GM19468 (cell line): ENCODE data around the gene FLOT1.

Experiments
- ATAC-seq: cut with Tn5 transposase; IDR thresholded peaks from one replicate; pipeline ENCODE4 v1.9.1; 2021; ENCODE audit warnings: mild to moderate bottlenecking, moderate library complexity, moderate number of reproducible peaks; ENCODE audit not compliant: unreplicated experiment; ENCODE audit errors: extremely low read depth

The FLOT1 gene

GRCh38 chr6:30747902-30748769 lies 5.6 kb upstream of the FLOT1 start:
- no peak for ATAC-seq

- ATAC-seq, result no peak
Measured at GRCh38 chr6:30747300-30747687, 4.8 kb upstream of the FLOT1 start.

DNA sequence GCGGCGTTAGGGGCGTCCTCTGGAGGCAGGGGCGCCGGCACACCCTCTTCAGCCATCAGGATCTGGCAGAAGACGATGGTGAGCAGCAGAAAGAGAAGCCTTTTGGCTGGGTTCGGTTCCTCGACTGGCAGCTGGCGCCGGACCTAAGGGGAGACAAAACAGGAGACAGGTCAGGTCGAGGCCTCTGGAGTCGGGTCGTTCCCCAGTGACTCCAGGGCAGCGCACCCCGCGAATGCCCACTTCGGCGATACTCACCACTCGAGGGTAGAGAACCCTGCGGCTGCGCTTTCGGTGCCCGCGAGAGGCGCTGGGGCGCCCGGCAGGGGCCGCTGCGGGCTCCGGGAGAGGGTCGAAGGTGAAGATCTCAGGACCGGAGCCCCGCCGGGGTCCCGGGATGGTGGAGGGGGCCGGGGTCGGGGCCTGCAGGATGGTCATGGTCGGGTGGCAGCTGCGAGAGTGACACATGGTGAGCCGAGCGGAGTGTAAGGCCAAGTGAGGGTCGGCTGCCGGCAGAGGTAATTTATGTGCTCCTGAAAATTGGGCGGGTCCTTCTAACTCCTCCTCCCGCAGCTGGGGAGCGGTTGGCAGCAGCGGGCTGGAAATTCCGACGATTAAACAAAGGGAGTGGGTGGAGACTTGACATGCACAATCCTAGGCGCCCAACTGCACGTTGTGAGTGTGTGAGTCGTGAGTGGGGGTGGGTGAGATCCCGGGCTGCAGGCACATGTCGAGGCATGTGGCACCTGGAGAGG lies 1.7 kb upstream of the FLOT1 start, which contains the start of gene IER3:
Gene IER3 (minus strand): TSS at position 494 of the 752 bp plus-strand sequence. CDS start 29 bp downstream, at position 465.
- no peak for ATAC-seq

GRCh38 chr6:30743099-30744053 lies 889 bp upstream of the FLOT1 start:
- ATAC-seq, result no peak

- no peak for ATAC-seq
Measured at GRCh38 chr6:30741789-30742315, 635 bp downstream of the FLOT1 start.

DNA sequence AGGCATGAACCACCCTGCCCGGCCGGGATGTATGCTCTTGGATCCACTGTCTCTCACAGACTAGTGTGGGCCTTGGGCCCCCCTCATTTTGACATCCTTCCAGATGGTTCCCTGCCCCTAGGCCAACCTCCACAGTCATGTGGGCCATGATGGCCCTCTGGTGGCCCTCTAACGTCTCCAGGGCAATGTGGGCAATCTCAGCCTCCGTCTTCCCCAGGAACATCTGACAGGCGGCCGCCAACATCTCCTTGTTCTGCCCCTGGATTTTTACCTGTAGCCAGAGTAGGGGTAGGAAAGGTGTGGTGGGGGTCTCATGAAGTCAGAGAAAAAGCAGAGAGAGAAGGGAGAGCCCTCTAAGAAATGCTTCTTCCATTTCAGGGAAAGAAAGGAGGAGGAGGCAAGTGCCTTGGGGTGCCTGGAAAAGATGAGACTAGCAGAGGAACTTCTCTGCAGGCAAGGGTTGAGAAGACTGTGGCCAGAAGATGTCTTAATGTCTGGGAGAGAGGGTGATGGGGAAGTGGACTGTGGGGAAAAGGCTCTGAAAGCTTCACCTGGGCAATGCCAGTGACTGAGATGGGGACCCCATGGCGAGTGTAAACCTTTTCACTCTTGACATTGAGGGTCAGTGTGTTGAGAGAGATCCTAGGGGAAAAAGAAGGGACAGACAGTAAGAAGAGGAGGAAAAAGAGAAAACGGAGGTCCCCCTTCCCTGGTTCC lies 1.3 kb downstream of the FLOT1 start:
- no peak for ATAC-seq

DNA sequence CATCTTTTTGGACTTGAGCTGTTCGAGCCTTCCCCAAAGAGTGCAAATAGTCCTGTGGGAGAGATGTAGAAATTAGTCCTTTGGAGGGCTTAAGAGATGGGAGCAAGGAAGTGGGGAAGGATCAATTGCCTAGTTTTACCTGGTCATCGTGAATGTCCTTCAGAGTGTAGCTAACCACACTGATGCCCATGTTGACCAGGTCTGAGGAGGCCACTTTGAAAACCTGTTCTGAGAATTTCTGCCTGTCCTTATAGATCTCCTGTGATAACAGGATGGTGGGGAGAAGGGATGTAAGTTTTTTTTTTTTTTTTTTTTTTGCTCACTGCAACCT lies 2.0 kb downstream of the FLOT1 start:
- no peak for ATAC-seq

DNA sequence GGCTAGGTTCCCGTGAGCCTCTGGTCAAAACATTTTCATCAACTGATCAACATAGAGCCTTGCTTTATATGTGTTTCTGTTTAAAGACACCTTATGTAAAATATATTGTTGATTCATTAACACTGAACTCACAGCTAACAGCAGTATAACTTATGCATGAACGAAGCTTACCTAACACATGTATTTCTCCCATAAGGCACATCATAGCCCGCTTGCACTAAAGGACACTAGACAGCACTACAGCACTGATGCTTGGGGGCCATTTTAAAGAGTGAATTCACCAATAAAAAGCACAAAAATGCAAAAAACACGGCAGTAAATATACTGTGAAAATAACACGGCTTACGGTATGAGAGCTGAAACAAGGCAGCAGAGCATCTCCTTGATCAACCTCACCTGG lies 4.0 kb downstream of the FLOT1 start:
- ATAC-seq, result no peak

GRCh38 chr6:30735668-30736314 lies 6.7 kb downstream of the FLOT1 start:
- ATAC-seq, result no peak

GRCh38 chr6:30732237-30732943 lies 10.1 kb downstream of the FLOT1 start:
- no peak for ATAC-seq

DNA sequence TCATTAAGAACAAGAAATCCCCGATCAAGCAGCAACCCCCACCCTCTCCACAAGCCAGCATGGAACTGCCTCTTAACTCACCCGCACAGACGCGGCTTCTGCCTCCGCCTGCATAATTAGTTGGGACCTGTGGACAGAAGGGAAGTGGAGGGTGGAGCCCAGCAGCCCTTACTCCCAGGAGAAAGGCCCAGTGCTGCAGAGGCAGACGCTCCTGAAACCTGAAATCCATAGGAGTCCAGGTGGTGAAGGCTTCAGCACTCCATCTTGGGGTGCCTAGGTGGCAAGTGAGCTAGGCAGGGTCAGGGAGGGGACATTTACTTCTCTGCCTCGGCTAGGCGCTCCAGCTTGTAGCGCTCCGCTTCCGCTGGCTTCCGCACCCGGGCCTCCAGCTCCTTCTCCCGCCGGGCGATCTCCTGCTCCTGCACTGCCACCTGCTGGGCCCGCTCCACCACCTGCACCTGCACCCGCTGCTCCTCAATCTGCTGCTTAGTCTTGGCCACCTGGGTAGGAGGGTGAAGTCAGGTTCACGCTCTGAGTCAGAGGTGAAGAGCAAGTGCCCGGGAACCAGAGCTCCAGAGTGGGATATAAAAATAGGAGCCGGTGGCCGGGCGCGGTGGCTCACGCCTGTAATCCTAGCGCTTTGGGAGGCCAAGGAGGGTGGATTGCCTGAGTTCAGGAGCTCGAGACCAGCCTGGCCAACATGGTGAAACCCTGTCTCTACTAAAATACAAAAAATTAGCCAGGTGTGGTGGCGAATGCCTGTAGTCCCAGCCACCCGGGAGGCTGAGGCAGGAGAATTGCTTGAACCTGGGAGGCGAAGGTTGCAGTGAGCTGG lies 11.7 kb downstream of the FLOT1 start:
- peak; percentile 65 for ATAC-seq

DNA sequence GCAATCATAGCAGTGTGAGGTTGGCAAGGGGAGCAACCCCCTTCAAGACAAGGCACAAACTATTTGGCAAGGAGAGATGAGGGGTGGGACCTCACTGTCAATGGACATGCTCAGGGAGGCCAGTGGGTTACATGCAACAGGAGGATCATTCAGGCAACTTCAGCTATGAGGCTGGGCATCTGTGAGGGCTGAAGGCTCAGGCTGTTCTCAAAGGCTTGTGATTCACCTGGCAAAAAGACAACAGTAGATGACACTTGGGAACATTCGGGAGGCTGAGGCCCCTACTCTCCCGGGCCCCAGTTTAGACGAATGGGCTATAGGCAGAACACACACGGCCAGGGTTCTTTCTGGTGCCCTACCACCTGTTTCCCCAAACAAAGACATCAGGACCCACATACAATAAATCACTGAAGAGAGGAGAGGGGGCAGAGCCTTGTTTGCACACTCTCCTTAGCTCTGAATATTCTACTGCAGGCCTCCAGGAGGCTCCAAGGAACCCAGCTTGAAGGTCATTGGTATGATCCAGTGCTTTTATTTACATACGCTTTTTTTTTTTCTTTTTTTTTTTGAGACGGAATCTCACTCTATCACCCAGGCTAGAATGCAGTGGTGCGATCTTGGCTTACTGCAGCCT lies 14.4 kb downstream of the FLOT1 start:
- ATAC-seq, result no peak

GRCh38 chr6:30726506-30727413 lies 15.7 kb downstream of the FLOT1 start:
- ATAC-seq, result no peak

DNA sequence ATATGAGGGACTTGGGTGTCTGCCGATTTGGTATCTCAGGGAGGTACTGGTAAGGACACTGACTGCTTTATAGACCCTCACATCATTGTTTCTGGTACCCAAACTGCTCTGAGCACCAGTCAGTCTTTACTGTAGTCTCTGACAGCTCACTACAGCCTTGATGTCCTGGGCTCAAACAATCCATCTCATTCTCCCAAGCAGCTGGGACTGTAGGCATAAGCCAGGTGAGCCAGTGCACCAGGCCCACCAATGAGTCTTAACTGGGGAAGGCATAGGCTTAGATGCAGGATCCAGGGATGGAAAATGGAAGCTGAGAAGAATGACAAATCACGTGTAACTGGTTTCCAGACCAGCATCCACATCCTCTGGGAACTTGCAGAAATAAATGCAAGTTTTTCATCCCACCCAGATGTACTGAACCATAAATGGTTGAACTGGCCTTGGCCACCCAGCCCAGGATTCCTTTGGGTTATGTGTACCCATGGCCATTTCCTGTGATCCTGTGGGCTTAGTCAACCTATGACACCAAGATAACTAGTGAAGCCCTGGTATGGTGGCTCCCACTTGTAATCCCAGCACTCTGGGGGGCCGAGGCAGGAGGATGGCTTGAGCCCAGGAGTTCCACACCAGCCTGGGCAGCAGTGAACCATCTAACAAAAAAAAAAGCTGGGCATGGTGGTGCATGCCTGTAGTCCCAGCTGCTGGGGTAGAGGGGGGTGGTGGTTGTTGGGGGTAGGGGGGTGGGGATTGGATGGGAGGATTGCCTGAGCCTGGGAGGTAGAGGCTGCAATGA lies 16.6 kb downstream of the FLOT1 start:
- no peak for ATAC-seq

DNA sequence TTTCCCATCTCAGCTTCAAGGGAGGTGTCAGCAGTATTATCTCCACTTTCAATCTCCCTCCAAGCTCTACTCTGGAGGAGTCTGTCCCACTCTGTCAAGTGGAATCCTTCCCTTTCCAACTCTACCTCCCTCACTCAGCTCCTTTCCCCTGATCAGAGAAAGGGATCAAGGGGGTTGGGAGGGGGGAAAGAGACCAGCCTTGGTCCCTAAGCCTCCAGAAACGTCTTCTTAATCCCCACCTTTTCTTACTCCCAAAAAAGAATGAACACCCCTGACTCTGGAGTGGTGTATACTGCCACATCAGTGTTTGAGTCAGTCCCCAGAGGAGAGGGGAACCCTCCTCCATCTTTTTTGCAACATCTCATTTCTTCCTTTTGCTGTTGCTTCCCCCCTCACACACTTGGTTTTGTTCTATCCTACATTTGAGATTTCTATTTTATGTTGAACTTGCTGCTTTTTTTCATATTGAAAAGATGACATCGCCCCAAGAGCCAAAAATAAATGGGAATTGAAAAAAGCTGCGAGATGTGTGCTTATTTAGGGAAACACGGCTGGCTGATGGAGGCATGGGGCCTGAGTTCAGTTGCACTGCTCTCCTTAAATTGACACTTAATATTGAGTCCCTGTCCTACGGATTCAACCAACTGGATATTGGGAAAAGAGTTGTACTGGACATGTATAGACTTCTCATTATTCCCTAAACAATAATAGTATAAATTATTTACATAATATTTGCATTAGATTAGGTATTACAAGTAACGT lies 17.4 kb downstream of the FLOT1 start:
- no peak for ATAC-seq
